Astrocyte (in vitro differentiated cells and primary cell): ENCODE results near the gene RUNX1. TPM values are rescaled to one million over a fixed set of nuclear protein-coding genes. Genes with fewer than 3 reads are reported as not detected.

Source experiments
- DNase-seq: peaks from one replicate; pipeline ENCODE4 v3.0.0-alpha.2; 2010; ENCODE audit warnings: low read depth
- FAIRE-seq: peaks from 2 replicates; lab custom pipeline; 2011; peaks lifted over from hg19 to GRCh38; lab: Jason Lieb, UNC
- H2AFZ ChIP-seq: 2 replicates; pipeline ENCODE4 v1.6.0; 2012; ENCODE audit warnings: low read depth, low read length, inconsistent platforms
- H3K27ac ChIP-seq: 2 replicates; pipeline ENCODE4 v1.5.1; 2011; ENCODE audit warnings: low read depth, low read length, inconsistent platforms
- H3K27me3 ChIP-seq: 2 replicates; pipeline ENCODE4 v1.6.0; 2011; ENCODE audit warnings: low read length, inconsistent platforms; ENCODE audit not compliant: insufficient read depth
- H3K36me3 ChIP-seq: 2 replicates; pipeline ENCODE4 v1.5.1; 2011; ENCODE audit warnings: low read length, inconsistent platforms; ENCODE audit not compliant: insufficient read depth
- H3K4me1 ChIP-seq: 2 replicates; pipeline ENCODE4 v1.5.1; 2011; ENCODE audit warnings: low read length, inconsistent platforms; ENCODE audit not compliant: insufficient read depth
- H3K4me2 ChIP-seq: 2 replicates; pipeline ENCODE4 v1.6.0; 2012; ENCODE audit warnings: low read length, inconsistent platforms
- H3K4me3 ChIP-seq: 2 replicates; pipeline ENCODE4 v1.5.1; 2011; ENCODE audit warnings: low read depth, mild to moderate bottlenecking, low read length, inconsistent platforms; ENCODE audit not compliant: insufficient read depth
- H3K79me2 ChIP-seq: 2 replicates; pipeline ENCODE4 v1.6.0; 2012; ENCODE audit warnings: mild to moderate bottlenecking, low read length, inconsistent platforms; ENCODE audit not compliant: insufficient read depth
- H3K9ac ChIP-seq: 2 replicates; pipeline ENCODE4 v1.6.0; 2012; ENCODE audit warnings: mild to moderate bottlenecking, low read length, inconsistent platforms
- H3K9me3 ChIP-seq: 2 replicates; pipeline ENCODE4 v1.5.1; 2012; ENCODE audit warnings: low read depth, mild to moderate bottlenecking, low read length, inconsistent platforms; ENCODE audit not compliant: insufficient read depth
- H4K20me1 ChIP-seq: 2 replicates; pipeline ENCODE4 v1.6.0; 2012; ENCODE audit warnings: low read length, inconsistent platforms; ENCODE audit not compliant: insufficient read depth
- H3K27ac Mint-ChIP-seq: one replicate; pipeline ENCODE4 v1.8.0; 2021; ENCODE audit warnings: mild to moderate bottlenecking, mixed read lengths; ENCODE audit not compliant: unreplicated experiment
- H3K27me3 Mint-ChIP-seq: one replicate; pipeline ENCODE4 v1.8.0; 2021; ENCODE audit warnings: low read depth, mixed read lengths; ENCODE audit not compliant: unreplicated experiment
- H3K36me3 Mint-ChIP-seq: one replicate; pipeline ENCODE4 v1.8.0; 2021; ENCODE audit warnings: low read depth, mixed read lengths; ENCODE audit not compliant: unreplicated experiment
- H3K4me1 Mint-ChIP-seq: one replicate; pipeline ENCODE4 v1.8.0; 2021; ENCODE audit warnings: low read depth, mixed read lengths; ENCODE audit not compliant: unreplicated experiment
- H3K4me3 Mint-ChIP-seq: one replicate; pipeline ENCODE4 v1.8.0; 2021; ENCODE audit warnings: mild to moderate bottlenecking, moderate library complexity, mixed read lengths; ENCODE audit not compliant: unreplicated experiment
- H3K9me3 Mint-ChIP-seq: one replicate; pipeline ENCODE4 v1.8.0; 2021; ENCODE audit warnings: mild to moderate bottlenecking, mixed read lengths; ENCODE audit not compliant: unreplicated experiment
- CTCF ChIP-seq: IDR thresholded peaks from 2 replicates; pipeline ENCODE4 v1.5.1; 2011; ENCODE audit warnings: low read depth, mild to moderate bottlenecking, inconsistent platforms, low read length, moderate library complexity; ENCODE audit not compliant: insufficient read depth
- EZH2 ChIP-seq: IDR thresholded peaks from 2 replicates; pipeline ENCODE4 v1.6.1; 2012; ENCODE audit warnings: mild to moderate bottlenecking, low read length, inconsistent platforms; ENCODE audit not compliant: insufficient read depth
- total RNA-seq: library from RNA; stranded (reverse); gene quantifications from 2 replicates; pipeline ENCODE4 v1.2.1, GENCODE V29; 2021

Gene RUNX1
- total RNA-seq, 1 donor from 2014 or later: 84.6 TPM

GRCh38 chr21:34924194-34924593, 124.9 kb downstream of the RUNX1 start:
- Mint-ChIP-seq H3K27me3 (no peaks in the 10 kb centered on the region), H3K4me1 (peaks cover 17% of the 10 kb centered on the region), H3K4me3 (no peak overlapping the region), H3K36me3 (peaks cover 8% of the 10 kb centered on the region), H3K27ac (no peak overlapping the region), H3K9me3 (no peaks in the 10 kb centered on the region)
- FAIRE-seq: no peak
- H3K9me3 ChIP-seq: no peaks in the 10 kb centered on the region
- DNase-seq: no peak
- no peak overlapping the region for H3K27ac ChIP-seq
- H2AFZ ChIP-seq: no peak overlapping the region
- H3K4me1 ChIP-seq: no peaks in the 10 kb centered on the region
- no peak overlapping the region for H3K4me3 ChIP-seq
- H3K4me2 ChIP-seq: no peak overlapping the region
- peaks cover 3% of the 10 kb centered on the region for H3K79me2 ChIP-seq
- H4K20me1 ChIP-seq: no peaks in the 10 kb centered on the region
- TF ChIP-seq EZH2: no peak
- TF ChIP-seq CTCF: no peak
- no peaks in the 10 kb centered on the region for H3K36me3 ChIP-seq
- no peak overlapping the region for H3K9ac ChIP-seq
- H3K27me3 ChIP-seq: no peaks in the 10 kb centered on the region

GRCh38 chr21:34923626-34924025, 125.5 kb downstream of the RUNX1 start:
- FAIRE-seq: no peak
- Histone ChIP-seq H3K9me3 (no peaks in the 10 kb centered on the region), H3K36me3 (no peaks in the 10 kb centered on the region), H3K27me3 (no peaks in the 10 kb centered on the region), H4K20me1 (no peaks in the 10 kb centered on the region), H3K4me2 (no peak overlapping the region), H2AFZ (no peak overlapping the region), H3K79me2 (peaks cover 3% of the 10 kb centered on the region), H3K4me3 (no peak overlapping the region), H3K27ac (no peak overlapping the region), H3K9ac (no peak overlapping the region), H3K4me1 (no peaks in the 10 kb centered on the region)
- Mint-ChIP-seq H3K27me3 (no peaks in the 10 kb centered on the region), H3K4me3 (no peak overlapping the region), H3K36me3 (peaks cover 8% of the 10 kb centered on the region), H3K27ac (no peak overlapping the region), H3K4me1 (peaks cover 17% of the 10 kb centered on the region), H3K9me3 (no peaks in the 10 kb centered on the region)
- TF ChIP-seq CTCF (no peak), EZH2 (no peak)
- DNase-seq: no peak

GRCh38 chr21:34923202-34923601, 125.9 kb downstream of the RUNX1 start:
- Mint-ChIP-seq H3K27ac (no peak overlapping the region), H3K36me3 (peaks cover 8% of the 10 kb centered on the region), H3K4me3 (no peak overlapping the region), H3K27me3 (no peaks in the 10 kb centered on the region), H3K4me1 (peaks cover 17% of the 10 kb centered on the region), H3K9me3 (no peaks in the 10 kb centered on the region)
- no peak overlapping the region for H3K4me2 ChIP-seq
- FAIRE-seq (no peak), DNase-seq (no peak)
- H4K20me1 ChIP-seq: no peaks in the 10 kb centered on the region
- no peaks in the 10 kb centered on the region for H3K9me3 ChIP-seq
- peaks cover 3% of the 10 kb centered on the region for H3K79me2 ChIP-seq
- H3K4me1 ChIP-seq: no peaks in the 10 kb centered on the region
- H3K36me3 ChIP-seq: no peaks in the 10 kb centered on the region
- no peak overlapping the region for H3K27ac ChIP-seq
- TF ChIP-seq EZH2 (no peak), CTCF (no peak)
- H3K4me3 ChIP-seq: no peak overlapping the region
- no peaks in the 10 kb centered on the region for H3K27me3 ChIP-seq
- no peak overlapping the region for H3K9ac ChIP-seq
- H2AFZ ChIP-seq: no peak overlapping the region
